IMR-90 (cell line): ENCODE measurements around the gene CD82. TPM values are rescaled to one million over a fixed set of nuclear protein-coding genes. Genes with fewer than 3 reads are reported as not detected.

Experiments
- ATAC-seq: fragments of 200-7000 bp; cut with Tn5 transposase; 2 replicates; pipeline ENCODE4 v1.9.1; 2020; ENCODE audit warnings: low read depth, mild to moderate bottlenecking, moderate library complexity
- BruUV-seq: library from RNA; stranded (reverse); fragments of 400-500 nt; replicated peaks from 2 replicates; lab custom pipeline; 2021; lab: Mats Ljungman, UMichigan
- CTCF ChIA-PET: fragments of 300-600 bp; formaldehyde crosslinking; extraction: SDS; loops from one replicate; lab custom pipeline; 2021; ENCODE audit warnings: antibody characterized with exemption; lab: Yijun Ruan, JAX
- POLR2A ChIA-PET: fragments of 300-600 bp; sonication (Branson Sonifier 250); formaldehyde crosslinking; loops from one replicate; lab custom pipeline; 2022; ENCODE audit warnings: antibody characterized with exemption; ENCODE audit not compliant: unreplicated experiment; lab: Charles Lee
- DNase-seq: peaks from one replicate; pipeline ENCODE4 v3.0.0; 2013
- H2AFZ ChIP-seq: replicated peaks from 2 replicates; pipeline ENCODE3; 2013; ENCODE audit warnings: low read length, mild to moderate bottlenecking; ENCODE audit not compliant: poor library complexity
- H2AK5ac ChIP-seq: 2 replicates; pipeline ENCODE4 v1.6.1; 2013; ENCODE audit warnings: low read depth, low read length, inconsistent platforms
- H2AK9ac ChIP-seq: replicated peaks from 2 replicates; pipeline ENCODE3; 2013; ENCODE audit warnings: mild to moderate bottlenecking, low read depth, low read length, moderate library complexity; ENCODE audit not compliant: poor library complexity
- H2BK120ac ChIP-seq: 2 replicates; pipeline ENCODE4 v1.6.1; 2013; ENCODE audit warnings: low read depth, low read length, inconsistent platforms
- H2BK15ac ChIP-seq: 3 replicates; pipeline ENCODE4 v1.6.1; 2013; ENCODE audit warnings: low read depth, low read length, inconsistent platforms
- H2BK20ac ChIP-seq: 2 replicates; pipeline ENCODE4 v1.6.1; 2013; ENCODE audit warnings: low read depth, mild to moderate bottlenecking, inconsistent platforms, low read length, moderate library complexity
- H2BK5ac ChIP-seq: 2 replicates; pipeline ENCODE4 v1.6.1; 2013; ENCODE audit warnings: mild to moderate bottlenecking, low read depth, low read length, inconsistent platforms; ENCODE audit not compliant: poor library complexity, severe bottlenecking
- H3K14ac ChIP-seq: replicated peaks from 2 replicates; pipeline ENCODE4 v1.6.1; 2013; ENCODE audit warnings: low read depth, low read length, inconsistent platforms
- H3K18ac ChIP-seq: 2 replicates; pipeline ENCODE4 v1.6.1; 2013; ENCODE audit warnings: low read depth, low read length, control low read depth
- H3K23ac ChIP-seq: 2 replicates; pipeline ENCODE4 v1.6.1; 2013; ENCODE audit warnings: low read depth, low read length, inconsistent platforms
- H3K27ac ChIP-seq: 2 replicates; pipeline ENCODE4 v1.5.1; 2013; ENCODE audit warnings: mild to moderate bottlenecking, control low read depth, low read length; ENCODE audit not compliant: insufficient read depth
- H3K27me3 ChIP-seq: 2 replicates; pipeline ENCODE4 v1.6.1; 2013; ENCODE audit warnings: low read length; ENCODE audit not compliant: control insufficient read depth, insufficient read depth
- H3K36me3 ChIP-seq: 2 replicates; pipeline ENCODE4 v1.6.1; 2013; ENCODE audit warnings: low read length, mixed read lengths; ENCODE audit not compliant: control insufficient read depth, insufficient read depth
- H3K4ac ChIP-seq: 2 replicates; pipeline ENCODE4 v1.6.1; 2013; ENCODE audit warnings: low read depth, low read length, inconsistent platforms
- H3K4me1 ChIP-seq: 2 replicates; pipeline ENCODE4 v1.6.1; 2013; ENCODE audit warnings: low read length, mixed read lengths; ENCODE audit not compliant: control insufficient read depth, insufficient read depth
- H3K4me2 ChIP-seq: 2 replicates; pipeline ENCODE4 v1.6.1; 2013; ENCODE audit warnings: low read depth, mild to moderate bottlenecking, control low read depth, low read length, moderate library complexity
- H3K4me3 ChIP-seq: 2 replicates; pipeline ENCODE4 v1.5.1; 2013; ENCODE audit warnings: low read depth, mild to moderate bottlenecking, control low read depth, low read length, moderate library complexity; ENCODE audit not compliant: insufficient read depth
- H3K56ac ChIP-seq: 2 replicates; pipeline ENCODE4 v1.6.1; 2013; ENCODE audit warnings: low read length, inconsistent platforms; ENCODE audit not compliant: insufficient read depth; ENCODE audit errors: extremely low read depth
- H3K79me1 ChIP-seq, 2 experiments: 2 replicates each; pipeline ENCODE4 v1.6.1; 2013; ENCODE audit warnings: low read length in 2 of 2, inconsistent platforms in 1 of 2, low read depth in 1 of 2
- H3K9ac ChIP-seq: 2 replicates; pipeline ENCODE4 v1.6.1; 2013; ENCODE audit warnings: low read depth, low read length, control low read depth
- H3K9me1 ChIP-seq: 2 replicates; pipeline ENCODE4 v1.6.1; 2013; ENCODE audit warnings: low read length, inconsistent platforms; ENCODE audit not compliant: insufficient read depth
- H3K9me3 ChIP-seq: 2 replicates; pipeline ENCODE4 v1.6.1; 2013; ENCODE audit warnings: low read length; ENCODE audit not compliant: control insufficient read depth, insufficient read depth
- H4K20me1 ChIP-seq: 2 replicates; pipeline ENCODE4 v1.6.1; 2013; ENCODE audit warnings: low read length, inconsistent platforms; ENCODE audit not compliant: insufficient read depth
- H4K5ac ChIP-seq: 2 replicates; pipeline ENCODE4 v1.6.1; 2013; ENCODE audit warnings: mild to moderate bottlenecking, low read depth, low read length, control low read depth
- H4K8ac ChIP-seq, 2 experiments: 2 replicates each; pipeline ENCODE4 v1.6.1; 2013; ENCODE audit warnings: low read depth in 2 of 2, low read length in 2 of 2, control low read depth in 1 of 2, inconsistent platforms in 1 of 2
- H4K91ac ChIP-seq: 2 replicates; pipeline ENCODE4 v1.6.1; 2013; ENCODE audit warnings: low read depth, low read length, inconsistent platforms; ENCODE audit not compliant: insufficient read depth
- MAFK ChIP-seq: IDR thresholded peaks from 2 replicates; pipeline ENCODE4 v1.6.1; 2012; ENCODE audit warnings: low read depth, low read length, improper control_type of control experiment
- SMC3 ChIP-seq: fragments of 150-350 bp; IDR thresholded peaks from 2 replicates; pipeline ENCODE4 v1.6.1; 2016; ENCODE audit warnings: low read depth, mild to moderate bottlenecking, antibody characterized with exemption, low read length, moderate library complexity
- WGBS, 2 experiments: methylation state at CpG; one replicate each; pipeline versions ENCODE4 v1.1.5 to v1.1.7; 2013; ENCODE audit warnings: missing lambda C conversion rate in 2 of 2; ENCODE audit not compliant: insufficient read length in 1 of 2; ENCODE audit errors: extremely low coverage in 2 of 2; 5-methylcytosine and 5-hydroxymethylcytosine counted together
- dilution Hi-C: fragments of 300-500 bp; cut with HindIII; formaldehyde crosslinking; loops from one replicate; pipeline ENCODE4 v1.14.3; 2018; ENCODE audit warnings: low sequenced_read_pairs; ENCODE audit not compliant: unreplicated experiment
- in situ Hi-C: fragments of 300-500 bp; cut with MboI; formaldehyde crosslinking; loops from 3 replicates; pipeline ENCODE4 v1.14.3; 2019; ENCODE audit warnings: low sequenced_read_pairs, inconsistent platforms, mixed read lengths
- intact Hi-C: fragments of 100-400 bp; cut with micrococcal nuclease; formaldehyde crosslinking; loops from 2 replicates; pipeline ENCODE4 v1.10.0; 2022
- polyA plus RNA-seq, 3 experiments: library from polyadenylated mRNA; depleted of rRNA; stranded (reverse); fragments of >200 nt; gene quantifications; 2 replicates each; pipeline ENCODE4 v1.2.3, GENCODE V29; 2012; ENCODE audit warnings: low replicate concordance in 1 of 3
- total RNA-seq: library from RNA; depleted of rRNA; stranded (reverse); fragments of >200 nt; gene quantifications from 2 replicates; pipeline ENCODE4 v1.2.3, GENCODE V29; 2012

The CD82 gene
- total and polyA plus RNA-seq, 2 of the 4 experiments (the other 2 are of a cell fraction): 32.8 to 49.4 TPM

DNA sequence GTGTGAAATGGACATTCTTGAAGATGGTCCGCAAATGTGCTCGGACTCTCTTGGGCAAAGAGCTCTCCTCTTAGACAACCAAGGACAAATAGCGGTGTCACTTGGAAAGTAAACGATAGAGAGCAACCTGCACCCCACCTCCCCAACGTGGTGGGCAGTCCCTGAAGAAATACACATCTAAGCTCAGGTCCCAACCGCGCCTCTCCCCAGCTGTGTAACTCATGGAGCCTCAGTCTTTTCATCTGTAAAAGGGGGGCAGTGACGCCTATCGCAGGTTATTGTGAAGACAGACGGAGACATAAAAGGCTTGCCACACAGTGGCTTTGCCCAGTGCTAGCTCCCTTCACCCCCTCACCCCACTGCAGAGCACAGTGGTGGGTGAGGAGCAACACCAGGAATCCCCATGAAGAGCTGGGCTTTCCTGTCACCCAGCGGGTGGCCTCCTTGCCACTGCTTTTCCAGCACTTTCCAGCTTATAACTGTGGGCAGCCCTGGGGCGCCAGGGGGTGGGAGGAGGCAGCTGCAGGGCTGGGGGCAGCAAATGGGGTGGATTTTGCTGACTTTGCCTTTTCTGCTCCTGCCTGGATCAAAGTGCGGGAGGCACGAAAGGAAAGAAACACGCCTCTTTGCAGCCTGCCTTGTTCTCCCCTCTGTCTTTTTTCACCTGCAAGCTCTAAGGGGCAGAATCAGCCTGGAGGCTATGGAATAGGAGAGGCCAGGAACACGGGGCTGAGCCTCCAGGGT, 87.6 kb downstream of the CD82 start:
- Histone ChIP-seq H4K91ac (no peak overlapping the region), H4K8ac (no peak overlapping the region), H3K79me1 (no peaks in the 10 kb centered on the region), H2AK9ac (peak overlapping the region; percentile 40), H3K4me2 (no peak overlapping the region), H3K27me3 (peaks cover 28% of the 10 kb centered on the region), H3K36me3 (no peaks in the 10 kb centered on the region), H3K56ac (no peak overlapping the region), H2BK5ac (no peak overlapping the region), H3K9me3 (no peaks in the 10 kb centered on the region), H2BK120ac (no peak overlapping the region), H3K4ac (no peak overlapping the region), H3K14ac (no peak overlapping the region), H2BK20ac (no peak overlapping the region), H3K9me1 (no peaks in the 10 kb centered on the region), H4K20me1 (no peaks in the 10 kb centered on the region), H3K27ac (no peak overlapping the region), H4K5ac (no peak overlapping the region), H3K4me1 (no peaks in the 10 kb centered on the region), H2BK15ac (no peak overlapping the region), H2AK5ac (no peak overlapping the region), H3K9ac (no peak overlapping the region), H3K4me3 (no peak overlapping the region), H3K18ac (no peak overlapping the region), H3K23ac (no peak overlapping the region), H2AFZ (no peak overlapping the region)
- dilution Hi-C loops: no loop called here
- no TSS peak for BruUV-seq
- in situ Hi-C loops: no loop called here
- TF ChIP-seq MAFK: peak; percentile 79
- no peak for TF ChIP-seq SMC3
- ATAC-seq: no peak
- ChIA-PET CTCF (no interaction called here), POLR2A (no interaction called here)
- intact Hi-C loops: no loop called here
- WGBS, 2 experiments: 100% methylated on average over 1 of the region's 16 CpGs; no CpG with 5 or more reads in 1 of the 2 experiments
- no peak for DNase-seq
